Breast epithelium (tissue), 3 donors: ENCODE measurements around the gene NSUN3.

Experiments used
- POLR2A ChIP-seq: fragments of 450-650 bp; IDR thresholded peaks from one replicate; pipeline ENCODE4 v1.6.1; 2016; ENCODE audit warnings: antibody characterized with exemption, mild to moderate bottlenecking, moderate library complexity
- POLR2AphosphoS5 ChIP-seq, 3 donors: sonication (generic); formaldehyde crosslinking; IDR thresholded peaks; one replicate each; pipeline ENCODE4 v1.6.1; 2017; ENCODE audit warnings: antibody characterized with exemption in 3 of 3
- TF ChIP-seq, protein P1 (sequence below), 3 donors: fragments of 450-650 bp; IDR thresholded peaks; one replicate each; pipeline ENCODE4 v1.5.1; 2016 to 2017; ENCODE audit warnings: antibody characterized with exemption in 3 of 3, mild to moderate bottlenecking in 3 of 3, moderate library complexity in 3 of 3

DNA sequence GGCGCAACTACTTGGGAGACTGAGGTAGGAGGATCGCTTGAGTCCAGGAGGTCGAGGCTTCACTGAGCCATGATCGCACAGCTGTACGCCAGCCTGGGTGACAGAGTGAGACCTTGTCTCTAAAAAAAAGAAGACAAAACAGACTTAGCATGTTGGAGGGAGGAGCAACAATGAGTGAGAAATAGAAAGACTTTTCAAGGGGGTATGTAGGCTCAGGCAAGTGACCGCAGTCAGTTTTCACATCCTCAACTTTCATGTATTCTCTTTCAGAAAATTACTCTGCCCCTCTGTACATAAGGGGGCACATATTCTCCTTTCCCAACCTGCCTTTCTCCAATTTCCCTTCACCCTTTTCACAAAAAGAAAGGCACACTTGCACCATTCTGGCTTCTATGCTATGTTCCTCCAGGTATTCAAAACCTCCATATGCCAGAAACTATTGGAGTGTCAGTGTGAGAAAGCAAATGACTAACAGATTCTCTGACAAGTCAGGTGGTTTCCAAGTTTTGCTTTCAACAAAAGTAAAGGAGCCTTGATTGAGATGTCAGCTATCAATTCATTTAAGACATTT, 7.6 kb downstream of the NSUN3 start:
- TF ChIP-seq, protein P1, sequence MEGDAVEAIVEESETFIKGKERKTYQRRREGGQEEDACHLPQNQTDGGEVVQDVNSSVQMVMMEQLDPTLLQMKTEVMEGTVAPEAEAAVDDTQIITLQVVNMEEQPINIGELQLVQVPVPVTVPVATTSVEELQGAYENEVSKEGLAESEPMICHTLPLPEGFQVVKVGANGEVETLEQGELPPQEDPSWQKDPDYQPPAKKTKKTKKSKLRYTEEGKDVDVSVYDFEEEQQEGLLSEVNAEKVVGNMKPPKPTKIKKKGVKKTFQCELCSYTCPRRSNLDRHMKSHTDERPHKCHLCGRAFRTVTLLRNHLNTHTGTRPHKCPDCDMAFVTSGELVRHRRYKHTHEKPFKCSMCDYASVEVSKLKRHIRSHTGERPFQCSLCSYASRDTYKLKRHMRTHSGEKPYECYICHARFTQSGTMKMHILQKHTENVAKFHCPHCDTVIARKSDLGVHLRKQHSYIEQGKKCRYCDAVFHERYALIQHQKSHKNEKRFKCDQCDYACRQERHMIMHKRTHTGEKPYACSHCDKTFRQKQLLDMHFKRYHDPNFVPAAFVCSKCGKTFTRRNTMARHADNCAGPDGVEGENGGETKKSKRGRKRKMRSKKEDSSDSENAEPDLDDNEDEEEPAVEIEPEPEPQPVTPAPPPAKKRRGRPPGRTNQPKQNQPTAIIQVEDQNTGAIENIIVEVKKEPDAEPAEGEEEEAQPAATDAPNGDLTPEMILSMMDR (IDR thresholded peaks at IDR 0.05): no peak
- TF ChIP-seq POLR2AphosphoS5 (IDR thresholded peaks at IDR 0.05) (no peak), POLR2A (no peak)
